ENCODE results near the gene OBSL1. TPM values are rescaled to one million over a fixed set of nuclear protein-coding genes. Genes with fewer than 3 reads are reported as not detected.

Gene OBSL1
- total RNA-seq, 4 donors from 2014 or later = 47.9 to 72.9 (median 56.5) TPM

GRCh38 chr2:219508444-219508734, 63.0 kb downstream of the OBSL1 start:
- Histone ChIP-seq H3K9me3 (no peaks in the 10 kb centered on the region), H3K4me3 (no peak overlapping the region), H3K36me3 (peaks cover 0 to 29% of the 10 kb centered on the region in 2 donors), H3K4me1 (peaks cover 7 to 10% of the 10 kb centered on the region in 2 donors), H3K27me3 (peaks cover 13 to 23% (median 20%) of the 10 kb centered on the region in 3 donors), H3K27ac (no peak overlapping the region)
- DNase-seq = no peak
- in situ Hi-C loops (cut with MboI; ENCODE audit: low sequenced_read_pairs in 4 of 4) (no loop called here), intact Hi-C loops (cut with DNase I; ENCODE audit: low total_unique reads) (no loop called here)
- ATAC-seq = no peak
- no peak for TF ChIP-seq POLR2A (IDR thresholded peaks at IDR 0.05)
- TF ChIP-seq CTCF (IDR thresholded peaks at IDR 0.05 in 4 of 5, conservative IDR thresholded peaks at IDR 0.05 in 1 of 5) = no peak

GRCh38 chr2:219507581-219508443, 63.5 kb downstream of the OBSL1 start:
- intact Hi-C loops (cut with DNase I; ENCODE audit: low total_unique reads) (no loop called here), in situ Hi-C loops (cut with MboI; ENCODE audit: low sequenced_read_pairs in 4 of 4) (no loop called here)
- Histone ChIP-seq H3K27me3 (peaks cover 10 to 20% (median 14%) of the 10 kb centered on the region in 3 donors), H3K4me3 (no peak overlapping the region), H3K9me3 (no peaks in the 10 kb centered on the region), H3K4me1 (peaks cover 7 to 10% of the 10 kb centered on the region in 2 donors), H3K36me3 (peaks cover 0 to 30% of the 10 kb centered on the region in 2 donors), H3K27ac (no peak overlapping the region)
- DNase-seq (no peak), ATAC-seq (no peak)
- TF ChIP-seq POLR2A (IDR thresholded peaks at IDR 0.05) = no peak
- no peak for TF ChIP-seq CTCF (IDR thresholded peaks at IDR 0.05 in 4 of 5, conservative IDR thresholded peaks at IDR 0.05 in 1 of 5)

DNA sequence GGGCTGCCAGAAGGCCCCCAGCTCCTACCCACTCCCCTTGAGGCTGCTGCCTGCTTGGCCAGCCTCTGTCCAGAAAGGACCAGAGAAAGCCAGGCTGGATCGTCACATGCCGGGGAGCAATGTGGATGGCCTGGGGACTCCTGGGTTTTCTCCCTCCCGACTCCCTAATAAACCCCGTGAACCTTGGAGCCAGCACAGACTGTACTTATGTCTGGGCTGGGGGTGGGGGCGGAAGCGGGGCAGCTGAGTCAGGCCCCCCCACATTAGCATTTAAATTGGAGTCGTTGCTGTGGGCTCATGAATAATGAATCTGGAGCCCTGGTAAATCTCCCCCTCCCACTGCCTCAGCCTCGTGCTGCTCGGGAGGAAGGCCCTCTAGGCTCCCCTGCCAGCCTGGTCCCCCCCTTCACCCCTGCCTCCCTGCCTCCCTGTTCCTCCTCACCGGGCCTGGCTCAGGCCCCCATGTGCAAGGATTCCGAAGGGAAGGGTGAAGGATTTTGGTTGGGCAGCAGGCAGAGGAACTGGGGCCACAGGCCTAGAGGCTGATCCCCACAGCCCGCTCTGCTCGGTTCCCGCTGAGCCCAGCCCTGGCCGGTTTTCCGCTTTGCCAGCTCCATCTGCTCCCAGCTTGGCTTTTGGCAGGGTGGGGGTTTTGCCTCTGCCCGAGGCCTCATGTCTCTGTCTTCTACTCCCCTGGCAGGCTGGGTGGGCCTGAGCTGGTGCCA, 64.4 kb downstream of the OBSL1 start:
- no peak overlapping the region for H3K4me3 ChIP-seq
- H3K27me3 ChIP-seq = peaks cover 1 to 17% (median 11%) of the 10 kb centered on the region in 3 donors
- H3K27ac ChIP-seq = no peak overlapping the region
- DNase-seq (no peak), ATAC-seq (no peak)
- no peaks in the 10 kb centered on the region for H3K9me3 ChIP-seq
- no peak for TF ChIP-seq CTCF (IDR thresholded peaks at IDR 0.05 in 4 of 5, conservative IDR thresholded peaks at IDR 0.05 in 1 of 5)
- TF ChIP-seq POLR2A (IDR thresholded peaks at IDR 0.05) = no peak
- peaks cover 0 to 38% of the 10 kb centered on the region in 2 donors for H3K36me3 ChIP-seq
- H3K4me1 ChIP-seq = peaks cover 7 to 10% of the 10 kb centered on the region in 2 donors
- in situ Hi-C loops (cut with MboI; ENCODE audit: low sequenced_read_pairs in 4 of 4) (no loop called here), intact Hi-C loops (cut with DNase I; ENCODE audit: low total_unique reads) (no loop called here)

- ATAC-seq (no peak), DNase-seq (no peak)
- Histone ChIP-seq H3K9me3 (no peaks in the 10 kb centered on the region), H3K4me1 (peaks cover 7 to 10% of the 10 kb centered on the region in 2 donors), H3K4me3 (no peak overlapping the region), H3K36me3 (peaks cover 0 to 45% of the 10 kb centered on the region in 2 donors), H3K27me3 (peaks cover 0 to 13% (median 5%) of the 10 kb centered on the region in 3 donors), H3K27ac (no peak overlapping the region)
- TF ChIP-seq CTCF (IDR thresholded peaks at IDR 0.05 in 4 of 5, conservative IDR thresholded peaks at IDR 0.05 in 1 of 5) (no peak), POLR2A (IDR thresholded peaks at IDR 0.05) (no peak)
- intact Hi-C loops (cut with DNase I; ENCODE audit: low total_unique reads) (no loop called here), in situ Hi-C loops (cut with MboI; ENCODE audit: low sequenced_read_pairs in 4 of 4) (no loop called here)
Measured at GRCh38 chr2:219506153-219506801, 65.1 kb downstream of the OBSL1 start.

Measured in gastrocnemius medialis (tissue), 4 donors.